DOHH2 (cell line): ENCODE results near the gene KRTAP5-3.

Experiments used
- H3F3A ChIP-seq: fragments of 200-600 bp; sonication (generic), shearing (Covaris generic); 2 replicates; pipeline ENCODE4 v1.6.0; 2016; ENCODE audit warnings: antibody characterized with exemption, mild to moderate bottlenecking; ENCODE audit not compliant: control insufficient read depth, insufficient read depth
- H3K27ac ChIP-seq: fragments of 200-600 bp; sonication (generic); 2 replicates; pipeline ENCODE4 v1.5.1; 2014; ENCODE audit warnings: low read depth, mild to moderate bottlenecking, low read length, moderate library complexity
- H3K27me3 ChIP-seq: fragments of 200-600 bp; sonication (generic); 2 replicates; pipeline ENCODE4 v1.6.1; 2014; ENCODE audit warnings: mild to moderate bottlenecking, low read length, mixed read lengths; ENCODE audit not compliant: control insufficient read depth
- H3K36me3 ChIP-seq: fragments of 200-600 bp; sonication (generic); 2 replicates; pipeline ENCODE4 v1.6.1; 2014; ENCODE audit warnings: mild to moderate bottlenecking, low read length, moderate library complexity, mixed read lengths; ENCODE audit not compliant: control insufficient read depth
- H3K4me1 ChIP-seq: fragments of 200-600 bp; sonication (generic); 2 replicates; pipeline ENCODE4 v1.6.1; 2014; ENCODE audit warnings: mild to moderate bottlenecking, low read length, mixed read lengths; ENCODE audit not compliant: control insufficient read depth
- H3K4me2 ChIP-seq: fragments of 200-600 bp; sonication (generic); 2 replicates; pipeline ENCODE4 v1.6.0; 2014; ENCODE audit warnings: mild to moderate bottlenecking, low read length, moderate library complexity
- H3K4me3 ChIP-seq: fragments of 200-600 bp; sonication (generic); 2 replicates; pipeline ENCODE4 v1.5.1; 2014; ENCODE audit warnings: mild to moderate bottlenecking, low read length, mixed read lengths
- H3K79me2 ChIP-seq: fragments of 200-600 bp; sonication (generic); 2 replicates; pipeline ENCODE4 v1.6.1; 2014; ENCODE audit warnings: mild to moderate bottlenecking, low read length, mixed read lengths; ENCODE audit not compliant: control insufficient read depth
- H3K9me2 ChIP-seq: fragments of 200-600 bp; sonication (generic); replicated peaks from 2 replicates; pipeline ENCODE4 v1.6.1; 2014; ENCODE audit warnings: mild to moderate bottlenecking, low read length, mixed read lengths; ENCODE audit not compliant: control insufficient read depth
- H3K9me3 ChIP-seq: fragments of 200-600 bp; sonication (generic); 2 replicates; pipeline ENCODE4 v1.6.1; 2014; ENCODE audit warnings: antibody characterized with exemption, low read length, mixed read lengths; ENCODE audit not compliant: control insufficient read depth, insufficient read depth
- H4K20me1 ChIP-seq: fragments of 200-600 bp; sonication (generic); 2 replicates; pipeline ENCODE4 v1.6.0; 2014; ENCODE audit warnings: low read depth, mild to moderate bottlenecking, antibody characterized with exemption, low read length, moderate library complexity; ENCODE audit not compliant: control insufficient read depth, insufficient read depth
- CTCF ChIP-seq: fragments of 200-600 bp; sonication (generic); IDR thresholded peaks from one replicate; pipeline ENCODE4 v1.5.1; 2014; ENCODE audit warnings: antibody characterized with exemption, mild to moderate bottlenecking, low read depth, low read length; ENCODE audit not compliant: poor library complexity, severe bottlenecking
- EZH2phosphoT487 ChIP-seq: fragments of 200-600 bp; sonication (generic); IDR thresholded peaks from 2 replicates; pipeline ENCODE4 v1.6.1; 2017; ENCODE audit warnings: borderline replicate concordance, mild to moderate bottlenecking, antibody characterized with exemption, low read length, moderate library complexity, mixed read lengths

Gene KRTAP5-3

GRCh38 chr11:1628506-1629325 is 20.5 kb upstream of the KRTAP5-3 start:
- no peaks in the 10 kb centered on the region for H3K9me3 ChIP-seq
- no peaks in the 10 kb centered on the region for H3K4me1 ChIP-seq
- H3K4me3 ChIP-seq: no peak overlapping the region
- no peaks in the 10 kb centered on the region for H3K79me2 ChIP-seq
- TF ChIP-seq CTCF (peak; percentile 95), EZH2phosphoT487 (no peak)
- H3K4me2 ChIP-seq: no peak overlapping the region
- no peak overlapping the region for H3K27ac ChIP-seq
- peaks cover 5% of the 10 kb centered on the region; the same call in 1 of the 2 replicates for H3K27me3 ChIP-seq
- H3K9me2 ChIP-seq: no peaks in the 10 kb centered on the region
- no peaks in the 10 kb centered on the region; the same call in 1 of the 2 replicates for H4K20me1 ChIP-seq
- H3F3A ChIP-seq: no peaks in the 10 kb centered on the region
- H3K36me3 ChIP-seq: no peaks in the 10 kb centered on the region

- Histone ChIP-seq H3K79me2 (no peaks in the 10 kb centered on the region), H3K9me3 (no peaks in the 10 kb centered on the region), H3K4me3 (no peak overlapping the region), H3K4me2 (no peak overlapping the region), H3K27ac (no peak overlapping the region), H3K9me2 (no peaks in the 10 kb centered on the region), H3K27me3 (peaks cover under 1% of the 10 kb centered on the region; the same call in 1 of the 2 replicates), H3K4me1 (no peaks in the 10 kb centered on the region), H4K20me1 (no peaks in the 10 kb centered on the region; the same call in 1 of the 2 replicates), H3F3A (no peaks in the 10 kb centered on the region), H3K36me3 (no peaks in the 10 kb centered on the region)
- TF ChIP-seq CTCF (no peak), EZH2phosphoT487 (no peak)
Measured at GRCh38 chr11:1625541-1625940, 17.3 kb upstream of the KRTAP5-3 start.

- TF ChIP-seq CTCF (no peak), EZH2phosphoT487 (no peak)
- Histone ChIP-seq H4K20me1 (no peaks in the 10 kb centered on the region), H3K27me3 (no peaks in the 10 kb centered on the region), H3K27ac (no peak overlapping the region), H3K4me2 (no peak overlapping the region), H3K36me3 (no peaks in the 10 kb centered on the region), H3K4me3 (no peak overlapping the region), H3K4me1 (no peaks in the 10 kb centered on the region), H3K79me2 (no peaks in the 10 kb centered on the region), H3K9me3 (no peaks in the 10 kb centered on the region), H3F3A (no peaks in the 10 kb centered on the region), H3K9me2 (no peaks in the 10 kb centered on the region)
Measured at GRCh38 chr11:1624621-1625020, 16.4 kb upstream of the KRTAP5-3 start.
